ENCODE measurements around the gene ZSWIM6. TPM values are rescaled to one million over a fixed set of nuclear protein-coding genes. Genes with fewer than 3 reads are reported as not detected.

ZSWIM6 gene
- total and polyA plus RNA-seq, 3 experiments from 2014 or later, result 0.64 to 6.0 (median 5.9) TPM

DNA sequence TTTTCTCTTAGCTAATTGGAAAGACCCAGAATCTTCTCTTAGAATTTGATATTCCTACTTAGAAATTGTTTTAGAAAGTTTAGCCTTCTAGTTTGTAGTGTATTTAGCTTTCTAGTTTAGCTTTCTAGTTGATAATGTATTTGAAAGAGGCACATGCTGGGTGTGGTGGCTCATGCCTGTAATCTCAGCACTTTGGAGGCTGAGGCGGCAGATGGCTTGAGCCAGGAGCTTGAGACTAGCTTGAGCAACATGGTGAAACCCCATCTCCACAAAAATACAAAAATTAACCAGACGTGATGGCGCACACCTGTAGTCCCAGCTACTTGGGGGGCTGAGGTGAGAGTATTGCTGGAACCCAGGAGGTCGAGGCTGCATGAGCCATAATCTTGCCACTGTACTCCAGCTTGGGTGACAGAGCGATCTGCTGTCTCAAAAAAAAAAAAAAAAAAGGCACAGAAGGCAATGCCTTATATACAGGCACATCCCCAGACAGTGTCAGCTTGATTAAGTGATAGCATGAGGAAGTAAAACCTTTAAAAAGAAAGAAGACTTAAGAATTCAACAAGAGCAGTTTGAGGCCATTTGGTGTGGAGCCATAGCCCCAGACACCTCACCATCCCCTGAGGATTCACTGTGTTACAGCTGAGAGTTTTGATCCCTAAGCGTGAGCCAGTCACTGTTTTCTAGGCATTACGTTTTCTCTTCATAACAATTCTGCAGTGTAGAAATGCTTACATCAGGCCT lies 34.6 kb downstream of the ZSWIM6 start:
- no peak for DNase-seq
- ChIA-PET CTCF (interaction anchor here (0.6 to 0.9 kb wide), 2 partner anchors 35 to 292 kb away, joined by 3 read pairs; no protein-coding TSS in a partner anchor), POLR2A (no interaction called here)
- H3K9me3 Mint-ChIP-seq, result no peaks in the 10 kb centered on the region
- peaks cover 10 to 20% (median 17%) of the 10 kb centered on the region in 3 donors for H3K4me1 Mint-ChIP-seq
- no peak overlapping the region for H3K27ac ChIP-seq (ENCODE audit: low read depth, low read length)
- no peak overlapping the region for H3K4me3 Mint-ChIP-seq
- no peaks in the 10 kb centered on the region for H3K9me3 ChIP-seq (ENCODE audit: low read length)
- H3K27me3 ChIP-seq (ENCODE audit: insufficient read depth, low read length, poor library complexity, severe bottlenecking), result no peaks in the 10 kb centered on the region
- no peaks in the 10 kb centered on the region for H3K36me3 ChIP-seq (ENCODE audit: insufficient read depth, low read length)
- H3K4me3 ChIP-seq (ENCODE audit: low read length), result no peak overlapping the region
- no peaks in the 10 kb centered on the region for H3K27me3 Mint-ChIP-seq
- H3K27ac Mint-ChIP-seq, result peak overlapping the region in 2 of 8 donors; percentile 14 to 54
- no peaks in the 10 kb centered on the region for H3K4me1 ChIP-seq (ENCODE audit: insufficient read depth, low read length)
- peaks cover 0 to 7% (median 4%) of the 10 kb centered on the region in 3 donors for H3K36me3 Mint-ChIP-seq

- H3K36me3 ChIP-seq (ENCODE audit: insufficient read depth, low read length), result no peaks in the 10 kb centered on the region
- peaks cover 15 to 23% (median 21%) of the 10 kb centered on the region in 3 donors for H3K4me1 Mint-ChIP-seq
- H3K4me3 ChIP-seq (ENCODE audit: low read length), result no peak overlapping the region
- no peaks in the 10 kb centered on the region for H3K9me3 ChIP-seq (ENCODE audit: low read length)
- no peaks in the 10 kb centered on the region for H3K9me3 Mint-ChIP-seq
- no peaks in the 10 kb centered on the region for H3K27me3 ChIP-seq (ENCODE audit: insufficient read depth, low read length, poor library complexity, severe bottlenecking)
- H3K27ac ChIP-seq (ENCODE audit: low read depth, low read length), result no peak overlapping the region
- ChIA-PET POLR2A (no interaction called here), CTCF (no interaction called here)
- H3K36me3 Mint-ChIP-seq, result peaks cover 3 to 12% (median 7%) of the 10 kb centered on the region in 3 donors
- H3K27me3 Mint-ChIP-seq, result no peaks in the 10 kb centered on the region
- no peak for DNase-seq
- H3K4me3 Mint-ChIP-seq, result no peak overlapping the region
- H3K27ac Mint-ChIP-seq, result no peak overlapping the region
- no peaks in the 10 kb centered on the region for H3K4me1 ChIP-seq (ENCODE audit: insufficient read depth, low read length)
Measured at GRCh38 chr5:61370506-61370905, 38.4 kb downstream of the ZSWIM6 start.

DNA sequence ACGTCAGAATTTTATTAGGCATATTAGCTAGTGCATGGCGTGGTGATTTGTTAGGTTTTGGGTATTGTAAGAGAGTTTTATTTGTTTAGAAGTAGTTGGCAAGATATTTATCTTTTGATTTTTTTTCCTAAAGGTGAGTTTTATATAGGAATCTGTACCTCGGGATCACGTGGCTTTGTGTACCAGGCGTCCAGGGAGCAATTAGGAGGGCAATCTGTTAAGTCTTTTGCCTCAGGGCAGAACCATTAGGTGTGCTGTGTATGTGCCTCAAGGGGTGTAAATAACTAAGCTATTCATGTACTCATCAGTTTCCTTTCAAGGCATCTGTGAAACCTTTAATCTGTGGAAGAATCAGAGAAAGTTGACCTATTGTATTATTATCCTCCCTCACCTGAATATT lies 39.4 kb downstream of the ZSWIM6 start:
- no peaks in the 10 kb centered on the region for H3K4me1 ChIP-seq (ENCODE audit: insufficient read depth, low read length)
- no peaks in the 10 kb centered on the region for H3K9me3 Mint-ChIP-seq
- H3K4me3 Mint-ChIP-seq, result no peak overlapping the region
- H3K27me3 Mint-ChIP-seq, result no peaks in the 10 kb centered on the region
- no peaks in the 10 kb centered on the region for H3K36me3 ChIP-seq (ENCODE audit: insufficient read depth, low read length)
- peaks cover 3 to 12% (median 4%) of the 10 kb centered on the region in 3 donors for H3K36me3 Mint-ChIP-seq
- H3K4me1 Mint-ChIP-seq, result peaks cover 12 to 20% (median 15%) of the 10 kb centered on the region in 3 donors
- DNase-seq, result no peak
- H3K27me3 ChIP-seq (ENCODE audit: insufficient read depth, low read length, poor library complexity, severe bottlenecking), result no peaks in the 10 kb centered on the region
- H3K4me3 ChIP-seq (ENCODE audit: low read length), result no peak overlapping the region
- H3K27ac ChIP-seq (ENCODE audit: low read depth, low read length), result no peak overlapping the region
- ChIA-PET CTCF (no interaction called here), POLR2A (no interaction called here)
- H3K27ac Mint-ChIP-seq, result no peak overlapping the region
- no peaks in the 10 kb centered on the region for H3K9me3 ChIP-seq (ENCODE audit: low read length)

- ChIA-PET CTCF (no interaction called here), POLR2A (no interaction called here)
- Histone ChIP-seq H3K27me3 (ENCODE audit: insufficient read depth, low read length, poor library complexity, severe bottlenecking) (no peaks in the 10 kb centered on the region), H3K9me3 (ENCODE audit: low read length) (no peaks in the 10 kb centered on the region), H3K27ac (ENCODE audit: low read depth, low read length) (no peak overlapping the region), H3K4me1 (ENCODE audit: insufficient read depth, low read length) (no peaks in the 10 kb centered on the region), H3K4me3 (ENCODE audit: low read length) (no peak overlapping the region), H3K36me3 (ENCODE audit: insufficient read depth, low read length) (no peaks in the 10 kb centered on the region)
- Mint-ChIP-seq H3K9me3 (no peaks in the 10 kb centered on the region), H3K27me3 (no peaks in the 10 kb centered on the region), H3K36me3 (peaks cover 0 to 5% (median 4%) of the 10 kb centered on the region in 3 donors), H3K27ac (no peak overlapping the region), H3K4me1 (peaks cover 1 to 14% (median 12%) of the 10 kb centered on the region in 3 donors), H3K4me3 (no peak overlapping the region)
- no peak for DNase-seq
Measured at GRCh38 chr5:61379677-61380076, 47.6 kb downstream of the ZSWIM6 start.

DNA sequence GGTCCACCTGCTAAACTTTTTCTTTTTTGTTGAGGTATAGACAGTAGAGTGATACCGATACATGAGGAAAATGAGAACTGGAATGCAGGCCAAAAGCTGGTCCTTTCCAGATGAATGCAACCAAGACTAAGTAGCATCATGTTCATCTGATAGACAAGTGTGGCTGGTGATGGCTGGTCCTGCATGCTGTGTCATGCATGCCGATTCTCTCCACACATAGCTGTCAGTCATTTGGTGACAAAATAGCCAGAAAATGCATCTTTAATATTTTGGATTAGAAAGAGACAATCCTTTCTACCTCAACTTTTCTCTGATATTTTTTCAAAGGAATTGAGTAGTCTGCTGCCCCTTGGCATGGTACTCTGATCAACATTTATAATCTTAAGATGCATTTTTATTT lies 49.9 kb downstream of the ZSWIM6 start:
- H3K4me3 ChIP-seq (ENCODE audit: low read length), result no peak overlapping the region
- no peaks in the 10 kb centered on the region for H3K4me1 ChIP-seq (ENCODE audit: insufficient read depth, low read length)
- Mint-ChIP-seq H3K4me1 (peaks cover 7 to 30% (median 28%) of the 10 kb centered on the region in 3 donors), H3K27ac (no peak overlapping the region), H3K4me3 (no peak overlapping the region), H3K36me3 (peaks cover 0 to 2% (median 0%) of the 10 kb centered on the region in 3 donors), H3K9me3 (no peaks in the 10 kb centered on the region), H3K27me3 (no peaks in the 10 kb centered on the region)
- POLR2A ChIA-PET, result no interaction called here
- CTCF ChIA-PET, result no interaction called here
- H3K27ac ChIP-seq (ENCODE audit: low read depth, low read length), result no peak overlapping the region
- H3K27me3 ChIP-seq (ENCODE audit: insufficient read depth, low read length, poor library complexity, severe bottlenecking), result no peaks in the 10 kb centered on the region
- no peaks in the 10 kb centered on the region for H3K36me3 ChIP-seq (ENCODE audit: insufficient read depth, low read length)
- no peak for DNase-seq
- no peaks in the 10 kb centered on the region for H3K9me3 ChIP-seq (ENCODE audit: low read length)

DNA sequence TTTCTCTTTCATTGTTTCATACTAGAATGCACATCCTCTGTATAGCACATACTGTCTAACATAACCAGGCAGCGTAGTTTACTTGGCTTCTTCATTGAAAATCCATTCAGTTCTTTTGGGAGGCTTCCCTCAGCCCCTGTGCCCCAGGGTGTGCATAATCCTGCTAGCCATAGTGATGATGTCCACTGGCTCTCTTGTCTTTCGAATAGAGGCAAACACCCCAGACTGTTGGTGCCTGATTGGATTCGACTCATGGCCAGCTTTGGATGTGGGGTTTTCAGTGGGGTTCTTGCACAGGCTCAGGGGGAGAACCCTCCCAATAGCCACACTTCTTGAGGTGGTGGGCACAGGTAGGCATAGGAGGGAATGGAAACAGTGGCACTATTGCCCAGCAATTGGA lies 53.6 kb downstream of the ZSWIM6 start:
- no peaks in the 10 kb centered on the region for H3K9me3 Mint-ChIP-seq
- peaks cover 11 to 41% (median 37%) of the 10 kb centered on the region in 3 donors for H3K4me1 Mint-ChIP-seq
- no peak for DNase-seq
- Histone ChIP-seq H3K9me3 (ENCODE audit: low read length) (no peaks in the 10 kb centered on the region), H3K27me3 (ENCODE audit: insufficient read depth, low read length, poor library complexity, severe bottlenecking) (no peaks in the 10 kb centered on the region), H3K4me3 (ENCODE audit: low read length) (no peak overlapping the region), H3K27ac (ENCODE audit: low read depth, low read length) (no peak overlapping the region), H3K4me1 (ENCODE audit: insufficient read depth, low read length) (no peaks in the 10 kb centered on the region), H3K36me3 (ENCODE audit: insufficient read depth, low read length) (no peaks in the 10 kb centered on the region)
- H3K4me3 Mint-ChIP-seq, result no peak overlapping the region
- ChIA-PET CTCF (no interaction called here), POLR2A (no interaction called here)
- no peaks in the 10 kb centered on the region for H3K36me3 Mint-ChIP-seq
- H3K27me3 Mint-ChIP-seq, result no peaks in the 10 kb centered on the region
- H3K27ac Mint-ChIP-seq, result no peak overlapping the region

GRCh38 chr5:61386045-61386800 lies 54.2 kb downstream of the ZSWIM6 start:
- Histone ChIP-seq H3K36me3 (ENCODE audit: insufficient read depth, low read length) (no peaks in the 10 kb centered on the region), H3K4me3 (ENCODE audit: low read length) (no peak overlapping the region), H3K27ac (ENCODE audit: low read depth, low read length) (no peak overlapping the region), H3K27me3 (ENCODE audit: insufficient read depth, low read length, poor library complexity, severe bottlenecking) (no peaks in the 10 kb centered on the region), H3K9me3 (ENCODE audit: low read length) (no peaks in the 10 kb centered on the region), H3K4me1 (ENCODE audit: insufficient read depth, low read length) (no peaks in the 10 kb centered on the region)
- Mint-ChIP-seq H3K9me3 (no peaks in the 10 kb centered on the region), H3K27ac (no peak overlapping the region), H3K27me3 (no peaks in the 10 kb centered on the region), H3K36me3 (peaks cover 0 to under 1% (median 0%) of the 10 kb centered on the region in 3 donors), H3K4me3 (no peak overlapping the region), H3K4me1 (peaks cover 11 to 41% (median 36%) of the 10 kb centered on the region in 3 donors)
- no peak for DNase-seq
- ChIA-PET POLR2A (no interaction called here), CTCF (no interaction called here)

GRCh38 chr5:61389609-61390008 lies 57.6 kb downstream of the ZSWIM6 start:
- no peaks in the 10 kb centered on the region for H3K27me3 ChIP-seq (ENCODE audit: insufficient read depth, low read length, poor library complexity, severe bottlenecking)
- H3K9me3 Mint-ChIP-seq, result no peaks in the 10 kb centered on the region
- no peak overlapping the region for H3K4me3 ChIP-seq (ENCODE audit: low read length)
- no peak overlapping the region for H3K27ac ChIP-seq (ENCODE audit: low read depth, low read length)
- no peaks in the 10 kb centered on the region for H3K36me3 ChIP-seq (ENCODE audit: insufficient read depth, low read length)
- H3K4me1 Mint-ChIP-seq, result peaks cover 14 to 51% (median 48%) of the 10 kb centered on the region in 3 donors
- ChIA-PET CTCF (interaction anchor here (0.7 kb wide), 1 partner anchor 43 kb away, joined by 3 read pairs; no protein-coding TSS in a partner anchor), POLR2A (no interaction called here)
- no peaks in the 10 kb centered on the region for H3K27me3 Mint-ChIP-seq
- H3K27ac Mint-ChIP-seq, result peak overlapping the region in 1 of 8 donors; percentile 70
- no peak overlapping the region for H3K4me3 Mint-ChIP-seq
- peaks cover 7 to 17% (median 7%) of the 10 kb centered on the region in 3 donors for H3K36me3 Mint-ChIP-seq
- no peaks in the 10 kb centered on the region for H3K9me3 ChIP-seq (ENCODE audit: low read length)
- no peak for DNase-seq
- no peaks in the 10 kb centered on the region for H3K4me1 ChIP-seq (ENCODE audit: insufficient read depth, low read length)

Data from CD8-positive, alpha-beta memory T cell (primary cell).